Stimulated activated CD8-positive, alpha-beta memory T cell treated with anti-CD3 and anti-CD28 coated beads, Interleukin-7, amount 100 ng/mL, for 48 hours (primary cell): ENCODE data around the gene PPP1R12A.

ENCODE experiments used
- DNase-seq, 2 donors: peaks; one replicate each; pipeline ENCODE4 v3.0.0-alpha.2; 2020; ENCODE audit warnings: low read depth in 1 of 2; ENCODE audit errors: extremely low read depth in 1 of 2

Gene PPP1R12A

DNA sequence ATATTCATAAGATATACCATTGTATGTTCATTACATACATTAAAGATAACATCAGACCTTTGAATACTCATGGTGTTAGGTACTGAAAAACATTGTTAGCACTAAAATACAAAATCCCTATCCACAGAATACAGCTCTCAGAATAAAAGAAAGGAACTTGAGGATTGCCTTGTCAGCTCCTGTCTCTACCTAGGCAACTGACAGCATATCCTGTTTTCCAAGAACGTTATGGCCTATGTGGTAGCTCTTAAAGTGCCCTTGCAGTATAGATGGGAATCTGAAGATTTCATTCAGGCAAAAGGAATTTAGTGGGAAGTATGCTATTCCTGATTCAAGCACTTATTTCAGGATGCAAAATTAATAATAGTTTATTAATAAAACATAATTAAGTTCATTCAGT lies 1.8 kb upstream of the PPP1R12A start:
- no peak for DNase-seq

GRCh38 chr12:79935624-79936345 lies 888 bp upstream of the PPP1R12A start:
- DNase-seq = no peak

- DNase-seq = peak in 1 of 2 donors; percentile 34
These were observed 446 bp downstream of the PPP1R12A start for GRCh38 chr12:79934281-79935020.

- DNase-seq = no peak
These were observed 1.2 kb downstream of the PPP1R12A start for GRCh38 chr12:79933532-79934264.

DNA sequence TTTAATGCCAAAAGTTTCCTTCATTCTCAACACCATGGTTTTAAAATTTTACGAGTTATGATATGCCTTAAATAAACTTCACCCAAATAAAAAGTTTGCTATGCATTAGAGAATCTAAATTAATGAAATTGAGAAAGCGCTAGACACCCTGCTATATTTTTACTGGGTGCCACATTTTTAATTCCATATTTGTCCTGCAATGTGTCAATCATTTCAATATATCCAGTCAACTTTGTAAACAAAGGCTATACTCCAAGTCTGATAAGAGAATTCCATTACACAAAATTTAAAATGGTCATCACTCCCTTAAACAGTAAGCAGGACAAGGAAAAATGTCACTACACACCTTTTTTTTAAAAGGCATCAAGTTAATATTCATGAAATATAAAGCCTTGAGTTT lies 1.9 kb downstream of the PPP1R12A start:
- no peak for DNase-seq

- DNase-seq = no peak
These were observed 2.5 kb downstream of the PPP1R12A start for GRCh38 chr12:79932357-79932756.

- DNase-seq = no peak
These were observed 5.8 kb downstream of the PPP1R12A start for GRCh38 chr12:79929065-79929464.

DNA sequence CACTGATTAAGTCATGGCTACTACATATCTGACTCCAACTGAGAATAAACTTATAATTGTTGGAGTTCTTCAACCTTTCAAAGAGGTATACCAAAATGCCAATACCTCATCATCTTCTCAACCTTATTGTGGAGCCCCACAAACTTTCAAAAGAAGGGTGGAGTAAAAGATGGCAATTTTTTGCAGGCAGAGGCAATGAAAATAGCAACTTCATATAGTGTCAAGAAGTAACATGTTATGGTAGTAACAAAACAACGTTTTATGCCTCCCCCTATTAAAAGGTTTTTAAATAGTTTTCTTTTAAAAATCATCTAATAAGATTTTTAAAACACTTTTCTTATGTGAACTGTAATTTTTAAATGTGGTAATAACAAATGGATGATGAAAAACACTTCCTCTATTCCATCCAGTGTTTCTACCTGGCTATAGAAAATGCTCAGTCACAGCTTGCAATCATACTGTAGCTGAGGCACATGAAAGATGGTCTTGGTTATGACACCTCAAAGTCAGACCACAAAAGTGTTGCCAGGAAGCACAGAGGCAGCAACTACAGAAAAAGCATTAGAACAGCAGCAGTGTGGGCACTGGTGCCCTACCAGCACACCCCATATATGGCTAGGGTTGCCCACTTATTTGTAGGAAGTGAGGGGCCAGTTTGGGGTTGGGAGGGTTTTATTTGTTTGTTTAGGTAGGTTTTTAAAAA lies 7.0 kb downstream of the PPP1R12A start:
- DNase-seq = peak in 1 of 2 donors; percentile 34

DNA sequence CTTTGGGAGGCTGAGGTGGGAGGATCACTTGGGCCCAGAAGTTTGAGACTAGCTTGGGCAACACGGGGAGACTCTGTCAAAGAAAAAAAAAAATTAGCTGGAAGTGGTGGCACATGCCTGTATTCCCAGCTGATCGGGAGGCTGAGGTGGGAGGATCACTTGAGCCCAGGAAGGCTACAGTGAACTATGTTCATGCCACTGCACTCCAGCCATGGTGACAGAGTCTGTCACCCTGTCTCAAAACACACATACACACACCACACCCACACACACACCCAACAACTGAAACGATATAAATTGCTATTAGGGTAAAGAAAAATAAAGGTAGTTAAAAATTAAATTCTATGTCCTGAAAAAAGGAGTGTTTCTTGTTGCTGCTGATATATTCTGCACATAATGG lies 7.9 kb downstream of the PPP1R12A start:
- DNase-seq = no peak

GRCh38 chr12:79925492-79925891 lies 9.4 kb downstream of the PPP1R12A start:
- no peak for DNase-seq

- no peak for DNase-seq
These were observed 13.1 kb downstream of the PPP1R12A start for GRCh38 chr12:79921786-79922185.

GRCh38 chr12:79920421-79921238 lies 14.3 kb downstream of the PPP1R12A start:
- no peak for DNase-seq

DNA sequence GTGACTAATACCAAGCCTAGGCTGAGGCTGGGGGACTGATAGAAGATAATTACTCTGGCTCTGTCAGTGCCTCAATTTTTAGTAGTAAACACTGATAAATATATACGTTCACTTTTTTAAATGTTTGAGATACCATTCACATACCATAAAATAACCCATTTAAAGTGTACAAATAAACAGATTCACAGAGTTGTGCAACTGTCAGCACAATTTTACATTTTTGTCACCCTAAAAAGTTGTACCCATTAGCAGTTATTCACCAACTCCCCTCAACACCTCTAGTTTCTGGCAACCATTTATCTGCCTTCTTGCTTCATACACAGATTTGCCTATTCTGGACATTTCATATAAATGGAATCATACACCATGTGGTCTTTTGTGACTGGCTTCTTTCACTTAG lies 15.1 kb downstream of the PPP1R12A start:
- DNase-seq = no peak

DNA sequence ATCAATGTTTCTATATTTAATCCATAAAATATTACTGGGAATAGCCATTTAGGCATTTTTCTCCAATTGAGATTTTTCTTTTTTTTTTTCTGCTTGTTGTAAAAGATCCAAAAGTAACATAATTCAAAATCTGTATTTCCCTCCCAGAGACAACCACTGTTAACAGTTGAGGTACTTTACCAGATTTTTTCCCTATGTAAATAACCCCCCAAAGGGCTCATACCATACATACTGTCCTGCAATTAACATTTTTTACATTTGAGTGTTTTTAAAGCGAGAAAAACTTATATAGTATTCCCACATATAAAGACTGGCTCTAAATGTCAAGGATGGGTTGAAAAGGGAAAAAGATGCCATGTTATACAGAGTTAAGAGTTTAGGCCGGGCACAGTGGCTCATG lies 18.1 kb downstream of the PPP1R12A start:
- no peak for DNase-seq

DNA sequence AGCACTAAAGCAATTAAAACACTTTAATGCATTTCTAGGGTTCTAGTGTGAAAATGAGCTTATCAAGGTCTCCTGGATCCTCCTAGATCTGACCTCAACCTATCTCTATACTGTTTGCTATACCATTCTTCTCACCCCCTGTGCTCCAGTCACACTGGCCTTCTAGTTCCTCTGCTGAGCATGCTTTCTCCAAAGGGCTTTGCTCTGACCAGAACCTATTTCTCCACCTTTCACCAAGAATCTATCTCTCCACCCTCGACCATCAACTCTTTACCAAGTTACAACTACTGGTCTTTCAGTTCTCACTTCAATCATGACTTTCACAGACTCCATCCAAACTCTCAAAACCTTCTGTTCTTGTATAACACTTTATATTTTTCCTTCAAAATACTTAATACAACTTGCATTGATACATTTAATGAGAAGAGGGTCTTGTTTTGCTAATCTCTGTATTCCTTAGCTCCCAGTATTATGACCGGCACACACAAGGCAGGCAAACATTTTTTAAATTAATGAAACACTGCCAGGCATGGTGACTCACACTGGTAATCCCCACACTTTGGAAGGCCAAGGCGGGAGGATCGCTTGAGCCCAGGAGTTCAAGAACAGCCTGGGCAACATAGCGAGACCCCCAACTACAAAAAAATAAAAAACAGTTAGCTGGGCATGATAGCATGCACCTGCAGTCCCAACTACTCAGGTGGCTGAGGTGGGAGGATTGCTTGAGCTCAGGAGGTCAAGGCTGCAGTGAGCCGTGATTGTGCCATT lies 22.8 kb downstream of the PPP1R12A start:
- no peak for DNase-seq

- no peak for DNase-seq
These were observed 26.5 kb downstream of the PPP1R12A start for GRCh38 chr12:79908366-79908765.

DNA sequence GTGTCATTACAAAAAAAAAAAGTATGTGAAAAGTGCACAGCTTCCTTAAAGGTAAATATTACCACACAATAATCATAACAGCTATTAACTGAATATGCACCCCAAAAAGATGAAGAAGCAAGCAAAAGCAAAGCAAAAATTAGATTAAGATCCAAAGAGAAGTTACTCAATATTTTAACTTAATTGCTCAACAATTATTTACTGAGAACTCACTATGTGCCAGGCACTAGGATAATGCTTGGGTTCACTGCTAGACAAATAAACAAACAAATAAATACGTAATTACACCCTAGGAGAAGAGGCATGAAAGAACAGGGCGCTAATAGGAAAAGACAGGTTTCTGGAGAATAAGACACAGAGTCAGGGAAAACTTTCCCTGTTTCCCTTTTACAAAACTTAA lies 33.4 kb downstream of the PPP1R12A start:
- no peak for DNase-seq

- DNase-seq = no peak
These were observed 33.9 kb downstream of the PPP1R12A start for GRCh38 chr12:79900951-79901350.

- DNase-seq = no peak
These were observed 34.7 kb downstream of the PPP1R12A start for GRCh38 chr12:79900199-79900598.

DNA sequence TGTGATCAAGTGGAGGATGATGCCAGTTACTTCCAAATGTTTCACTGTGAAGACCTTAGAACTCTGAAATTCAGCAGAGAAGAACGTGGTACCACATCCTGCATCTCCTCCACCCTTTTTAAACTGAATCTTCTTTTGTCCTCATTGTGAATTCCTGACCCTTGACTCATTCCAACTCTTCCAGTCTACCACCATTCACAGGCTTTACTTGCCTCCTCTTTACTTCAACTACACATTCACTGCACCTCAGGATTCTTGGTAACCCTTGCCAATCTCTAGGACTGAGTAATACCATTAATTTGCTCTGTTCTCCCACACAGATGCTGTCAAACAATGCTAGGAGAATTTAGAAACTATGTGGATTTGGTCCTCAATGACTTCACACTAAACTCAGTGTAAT lies 37.3 kb downstream of the PPP1R12A start:
- no peak for DNase-seq
